NCI-H2196 (cell line): Measurements from ENCODE around the gene NRP2.

Source experiments
- DNase-seq: peaks from one replicate; lab custom pipeline; 2025; ENCODE audit not compliant: unreplicated experiment; lab: John Stamatoyannopoulos, UW

NRP2 gene

GRCh38 chr2:205705511-205706349 is 23.4 kb downstream of the NRP2 start:
- DNase-seq = no peak

- no peak for DNase-seq
These were observed 24.6 kb downstream of the NRP2 start for GRCh38 chr2:205706769-205707381.

DNA sequence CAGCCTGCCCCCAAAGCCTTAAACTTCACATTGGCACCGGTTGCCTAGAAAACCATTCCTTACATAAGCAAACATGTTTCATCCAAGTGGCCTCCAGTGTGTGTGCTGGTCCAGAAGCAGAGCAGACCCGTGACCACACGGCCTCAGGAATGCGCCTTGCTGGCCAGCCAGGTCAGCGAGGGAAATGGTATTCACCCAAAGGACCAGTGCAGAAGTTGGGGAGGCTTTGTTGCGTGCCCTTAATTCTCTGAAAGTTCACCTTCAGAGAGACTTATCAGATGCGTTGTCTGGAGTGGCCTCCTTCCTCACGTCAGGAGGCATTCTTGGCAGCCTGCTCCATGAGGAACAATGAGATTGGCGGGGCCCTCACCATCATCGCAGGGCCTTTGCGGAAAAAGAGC is 25.9 kb downstream of the NRP2 start:
- DNase-seq = no peak

- DNase-seq = no peak
These were observed 27.0 kb downstream of the NRP2 start for GRCh38 chr2:205709319-205709718.

- no peak for DNase-seq
These were observed 30.2 kb downstream of the NRP2 start for GRCh38 chr2:205712508-205712907.

- no peak for DNase-seq
These were observed 30.8 kb downstream of the NRP2 start for GRCh38 chr2:205713086-205713485.

DNA sequence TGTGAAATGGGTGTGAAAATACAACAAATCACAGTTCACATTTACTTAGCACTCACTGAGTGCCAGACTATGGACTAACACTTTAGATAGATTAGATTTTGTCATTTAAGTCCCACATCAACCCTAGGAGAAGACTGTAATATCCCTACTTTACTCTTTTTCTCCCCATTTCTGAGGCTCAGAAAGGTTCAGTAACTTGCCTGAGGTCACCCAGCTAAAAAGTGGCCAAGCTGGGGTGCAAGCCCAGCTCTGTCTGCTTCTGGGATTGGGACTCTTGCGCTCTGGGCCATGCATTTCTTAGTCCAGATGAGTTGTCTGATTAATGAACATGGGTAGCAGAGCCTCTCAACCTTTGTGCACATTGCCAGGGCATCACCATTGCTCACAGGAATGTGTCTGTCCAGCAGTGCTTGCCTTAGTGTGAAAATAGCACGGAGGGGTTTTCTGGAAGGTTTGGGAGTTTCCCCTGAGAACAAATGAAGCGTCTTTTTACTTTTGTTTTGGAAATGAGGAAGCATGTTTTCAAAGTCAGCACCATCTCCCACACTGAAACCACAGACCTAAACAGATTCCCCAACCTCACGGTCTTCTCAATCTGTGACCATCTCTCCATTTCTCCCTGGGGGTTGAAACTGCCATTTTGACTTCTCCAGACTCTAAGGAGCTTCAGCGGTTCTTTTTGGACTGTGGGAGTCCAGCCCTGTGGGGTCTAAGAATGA is 31.9 kb downstream of the NRP2 start:
- DNase-seq = no peak

- no peak for DNase-seq
These were observed 32.8 kb downstream of the NRP2 start for GRCh38 chr2:205714789-205715720.

GRCh38 chr2:205715831-205716525 is 33.7 kb downstream of the NRP2 start:
- DNase-seq = no peak

- no peak for DNase-seq
These were observed 35.0 kb downstream of the NRP2 start for GRCh38 chr2:205717175-205717846.

- DNase-seq = no peak
These were observed 35.7 kb downstream of the NRP2 start for GRCh38 chr2:205717999-205718398.

- DNase-seq = no peak
These were observed 37.5 kb downstream of the NRP2 start for GRCh38 chr2:205719847-205720246.

GRCh38 chr2:205720451-205720902 is 38.2 kb downstream of the NRP2 start:
- no peak for DNase-seq

DNA sequence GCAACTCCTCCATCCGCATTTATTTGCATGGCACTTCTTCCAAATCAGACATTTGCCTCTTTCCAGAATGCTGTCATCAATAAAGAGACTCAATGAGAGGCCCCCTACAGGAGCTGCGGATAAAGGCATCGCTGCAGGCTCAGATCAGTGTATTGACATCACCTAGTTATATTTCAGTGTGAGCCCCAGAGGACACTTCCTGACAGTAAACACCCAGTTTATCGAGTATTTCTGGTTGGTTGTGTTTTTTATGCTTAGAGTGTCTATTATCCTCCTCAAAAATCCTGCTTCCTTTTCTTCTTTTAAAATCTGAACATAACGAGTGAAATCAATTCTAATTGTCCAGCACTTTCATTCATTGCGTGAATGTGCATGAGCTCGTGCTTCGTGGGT is 38.8 kb downstream of the NRP2 start:
- DNase-seq = no peak

- DNase-seq = no peak
These were observed 40.1 kb downstream of the NRP2 start for GRCh38 chr2:205722283-205722918.

DNA sequence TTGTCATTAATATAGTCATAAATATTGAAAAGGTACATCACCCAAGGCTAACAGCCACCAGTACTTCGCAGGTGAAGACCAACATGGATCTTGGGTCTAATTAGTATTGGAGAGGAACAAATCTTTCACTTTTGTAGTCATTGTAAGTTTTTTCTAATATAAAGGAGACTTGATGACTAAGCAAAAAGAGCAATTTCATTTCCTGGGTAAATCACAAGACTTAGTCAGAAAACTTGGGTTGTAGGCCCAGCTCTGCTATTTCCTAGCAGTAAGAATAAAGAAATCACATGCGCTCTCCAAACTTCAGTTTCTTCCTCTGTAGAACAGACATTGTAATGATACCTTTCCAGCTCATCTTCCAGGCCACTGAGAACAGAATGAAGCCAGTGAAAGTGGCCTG is 40.9 kb downstream of the NRP2 start:
- DNase-seq = no peak

- DNase-seq = no peak
These were observed 42.8 kb downstream of the NRP2 start for GRCh38 chr2:205725059-205725458.

GRCh38 chr2:205726506-205726905 is 44.2 kb downstream of the NRP2 start:
- DNase-seq = no peak

DNA sequence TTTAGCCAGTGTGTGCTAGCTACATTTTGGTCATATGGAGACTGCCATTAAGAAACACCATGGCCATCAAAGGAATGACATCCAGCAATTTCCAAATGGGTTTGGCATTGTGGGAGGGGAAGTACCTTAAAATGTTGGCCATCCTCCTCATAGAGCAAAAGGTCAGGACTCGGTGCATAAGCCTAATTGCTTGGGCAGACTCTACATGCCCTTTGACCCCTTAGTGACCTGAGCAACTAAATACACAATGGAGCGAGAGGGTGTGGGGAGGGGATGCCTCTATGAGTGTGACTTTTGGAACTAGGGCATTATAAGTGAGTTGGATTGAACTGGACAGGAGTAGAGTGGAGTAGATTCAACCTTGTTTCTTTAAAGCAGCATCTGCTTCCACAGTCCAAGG is 44.9 kb downstream of the NRP2 start:
- no peak for DNase-seq
